Mesothelial cell of epicardium (in vitro differentiated cells): Measurements from ENCODE around the gene PYGL. TPM values are rescaled to one million over a fixed set of nuclear protein-coding genes. Genes with fewer than 3 reads are reported as not detected.

ENCODE experiments used
- DNase-seq, 2 experiments: peaks; one replicate each; pipeline ENCODE4 v3.0.0; 2021; ENCODE audit warnings: low spot score in 2 of 2; ENCODE audit not compliant: unreplicated experiment in 2 of 2
- H3K27ac Mint-ChIP-seq: 2 replicates; pipeline ENCODE4 v1.8.0; 2021; ENCODE audit warnings: mixed read lengths
- H3K27me3 Mint-ChIP-seq: 2 replicates; pipeline ENCODE4 v1.8.0; 2021; ENCODE audit warnings: low read depth, mixed read lengths
- H3K36me3 Mint-ChIP-seq: 2 replicates; pipeline ENCODE4 v1.8.0; 2021; ENCODE audit warnings: mixed read lengths
- H3K4me1 Mint-ChIP-seq: 2 replicates; pipeline ENCODE4 v1.8.0; 2021; ENCODE audit warnings: mixed read lengths
- H3K4me3 Mint-ChIP-seq: 2 replicates; pipeline ENCODE4 v1.8.0; 2021; ENCODE audit warnings: mild to moderate bottlenecking, moderate library complexity, mixed read lengths
- H3K9me3 Mint-ChIP-seq: 2 replicates; pipeline ENCODE4 v1.8.0; 2021; ENCODE audit warnings: mixed read lengths
- CTCF ChIP-seq: fragments of 200-600 bp; sonication (generic); IDR thresholded peaks from one replicate; pipeline ENCODE4 v1.5.0; 2021; ENCODE audit warnings: antibody characterized with exemption; ENCODE audit not compliant: unreplicated experiment
- total RNA-seq: library from RNA; stranded (reverse); gene quantifications from 3 replicates; pipeline ENCODE4 v1.2.1, GENCODE V29; 2021

Gene PYGL
- total RNA-seq, 1 donor from 2014 or later, result 21.6 TPM

- no peak for TF ChIP-seq CTCF
- H3K4me3 Mint-ChIP-seq, result no peak overlapping the region
- H3K27ac Mint-ChIP-seq, result no peak overlapping the region
- DNase-seq, result no peak
- H3K36me3 Mint-ChIP-seq, result peaks cover 4% of the 10 kb centered on the region
- peaks cover 6% of the 10 kb centered on the region for H3K4me1 Mint-ChIP-seq
- H3K27me3 Mint-ChIP-seq, result peaks cover 64% of the 10 kb centered on the region
- no peaks in the 10 kb centered on the region for H3K9me3 Mint-ChIP-seq
These were observed 69.5 kb downstream of the PYGL start for GRCh38 chr14:50874757-50875156.

DNA sequence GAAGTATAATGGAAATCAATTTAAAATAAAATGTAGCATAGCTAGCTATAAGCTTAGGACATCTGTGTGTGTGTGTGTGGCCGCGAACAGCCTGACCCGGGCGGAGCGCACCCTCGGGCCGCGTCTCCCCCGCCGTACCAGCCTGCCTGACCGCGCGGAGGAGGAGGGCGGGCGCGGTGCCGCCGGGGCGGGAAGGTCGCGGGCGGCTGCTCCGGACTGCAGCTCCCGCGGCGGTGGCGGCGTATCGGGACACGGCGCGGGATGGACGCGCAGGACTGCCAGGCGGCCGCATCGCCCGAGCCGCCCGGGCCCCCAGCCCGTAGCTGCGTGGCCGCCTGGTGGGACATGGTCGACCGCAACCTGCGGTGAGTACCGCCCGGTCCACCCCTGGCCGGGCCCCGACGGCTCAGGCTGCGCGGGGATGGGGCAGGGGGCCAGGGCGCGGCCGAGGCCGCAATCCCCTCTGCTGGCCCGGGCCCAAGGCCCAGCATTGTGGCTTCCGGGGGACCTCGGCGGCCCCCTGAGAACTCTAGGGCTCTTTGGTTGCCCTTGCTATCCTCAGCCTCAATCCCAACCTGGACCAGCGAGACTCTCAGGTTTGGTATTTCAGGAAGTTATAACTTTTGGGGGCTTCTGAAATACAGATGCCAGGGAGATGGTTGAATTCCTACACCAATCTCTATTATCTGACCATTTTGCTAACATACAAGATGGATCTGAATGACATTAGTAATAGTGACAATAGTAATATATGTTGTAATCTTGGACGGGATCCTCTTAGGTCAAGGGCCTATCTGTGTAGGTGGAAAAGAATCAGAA lies 72.2 kb downstream of the PYGL start, which contains the start of gene ABHD12B:
TSS of gene ABHD12B (plus strand) at position 140 of the 819 bp plus-strand sequence. CDS start at position 262, 122 bp downstream.
- Mint-ChIP-seq H3K9me3 (peaks cover 4% of the 10 kb centered on the region), H3K36me3 (peaks cover 4% of the 10 kb centered on the region), H3K27ac (no peak within 1 kb of the TSS), H3K4me3 (peak within 1 kb of the TSS; percentile 37), H3K4me1 (peaks cover 6% of the 10 kb centered on the region), H3K27me3 (peaks cover 69% of the 10 kb centered on the region)
- no peak for TF ChIP-seq CTCF
- no peak for DNase-seq

DNA sequence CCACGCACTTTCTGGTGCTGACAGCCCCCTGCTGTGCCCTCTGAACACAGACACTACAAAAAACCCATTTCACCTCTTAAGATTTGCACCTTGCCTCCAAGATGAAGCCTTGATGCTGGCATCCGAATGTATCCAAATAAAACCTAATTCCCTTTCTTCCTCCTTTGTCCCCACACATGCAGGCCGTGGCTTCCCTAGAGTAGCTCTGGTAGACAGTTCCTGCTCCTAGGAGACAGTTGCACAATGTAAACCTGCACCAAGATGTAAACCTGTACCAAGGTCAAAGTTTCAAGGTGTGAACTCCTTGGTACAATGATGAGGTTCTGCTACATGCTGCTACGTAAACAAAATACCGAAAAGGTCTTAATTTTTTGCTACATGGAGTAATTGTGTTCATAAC lies 73.1 kb downstream of the PYGL start:
- Mint-ChIP-seq H3K27me3 (peaks cover 63% of the 10 kb centered on the region), H3K27ac (no peak overlapping the region), H3K4me3 (peak overlapping the region; percentile 37), H3K36me3 (peaks cover 4% of the 10 kb centered on the region), H3K4me1 (peaks cover 6% of the 10 kb centered on the region), H3K9me3 (peaks cover 4% of the 10 kb centered on the region)
- TF ChIP-seq CTCF, result no peak
- no peak for DNase-seq

- no peak for DNase-seq
- H3K4me1 Mint-ChIP-seq, result peaks cover 17% of the 10 kb centered on the region
- TF ChIP-seq CTCF, result no peak
- H3K36me3 Mint-ChIP-seq, result no peaks in the 10 kb centered on the region
- H3K27me3 Mint-ChIP-seq, result peaks cover 17% of the 10 kb centered on the region
- peaks cover 4% of the 10 kb centered on the region for H3K9me3 Mint-ChIP-seq
- H3K4me3 Mint-ChIP-seq, result no peak overlapping the region
- H3K27ac Mint-ChIP-seq, result no peak overlapping the region
These were observed 78.7 kb downstream of the PYGL start for GRCh38 chr14:50865391-50866076.

- Mint-ChIP-seq H3K4me1 (peaks cover 23% of the 10 kb centered on the region), H3K9me3 (peaks cover 4% of the 10 kb centered on the region), H3K27me3 (peaks cover 11% of the 10 kb centered on the region), H3K4me3 (no peak overlapping the region), H3K36me3 (no peaks in the 10 kb centered on the region), H3K27ac (no peak overlapping the region)
- DNase-seq, result no peak
- no peak for TF ChIP-seq CTCF
These were observed 79.3 kb downstream of the PYGL start for GRCh38 chr14:50864946-50865345.
